ENCODE results near the gene ASB2. TPM values are rescaled to one million over a fixed set of nuclear protein-coding genes. Genes with fewer than 3 reads are reported as not detected.

ASB2 gene
- total and polyA plus RNA-seq, 2 of the 13 experiments (the other 11 are each of a cell fraction or from before 2014, with no cell fraction given), result 0.82 to 4.1 TPM

- TF ChIP-seq SALL1 (CRISPR knock-in tag; IDR thresholded peaks at IDR 0.05) (no peak), ZNF790 (CRISPR knock-in tag; IDR thresholded peaks at IDR 0.05; ENCODE audit: borderline replicate concordance) (no peak), ZNF230 (CRISPR knock-in tag; IDR thresholded peaks at IDR 0.05) (no peak), RNF219 (CRISPR knock-in tag; IDR thresholded peaks at IDR 0.05) (no peak)
These were observed 38.9 kb upstream of the ASB2 start (continued) for GRCh38 chr14:94015223-94015622.

DNA sequence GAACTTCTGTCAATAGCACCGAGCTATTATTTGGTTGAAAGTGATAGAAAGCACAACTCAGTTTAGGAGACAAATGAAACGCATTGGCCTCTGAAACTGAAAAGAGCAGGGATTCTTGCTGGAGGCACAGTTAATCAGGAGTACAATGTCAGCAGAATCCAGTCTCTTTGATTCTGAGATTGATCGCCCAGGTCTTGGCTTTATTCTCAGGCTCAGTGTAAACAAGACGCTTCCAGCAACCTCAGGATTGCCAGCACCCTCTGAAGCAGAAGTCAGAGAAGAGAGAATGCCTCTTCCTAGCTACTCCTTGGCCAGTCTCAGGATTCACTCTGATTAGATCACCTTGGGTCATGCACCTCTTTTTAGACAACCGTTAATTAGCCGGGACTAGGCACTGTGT, 38.0 kb upstream of the ASB2 start:
- H3K79me2 ChIP-seq (ENCODE audit: insufficient read depth, low read length), result no peaks in the 10 kb centered on the region
- H3K9me3 ChIP-seq (ENCODE audit: low read length), result no peaks in the 10 kb centered on the region
- H3K9ac ChIP-seq (ENCODE audit: insufficient read depth, low read depth, low read length), result no peak overlapping the region
- 45% methylated on average over 6 of the region's 6 CpGs for WGBS (ENCODE audit: low lambda C conversion rate)
- H4K20me1 ChIP-seq (ENCODE audit: insufficient read depth, low read length), result no peaks in the 10 kb centered on the region
- H3K36me3 ChIP-seq (replicated peaks in 1 of 2; ENCODE audit: control insufficient read depth in 1 of 2, insufficient read depth in 2 of 2, low read length in 2 of 2), result no peaks in the 10 kb centered on the region
- POLR2A ChIA-PET, result no interaction called here
- peaks cover 7 to 27% of the 10 kb centered on the region in 2 experiments; a peak in 4 of 5 replicates for H3K27me3 ChIP-seq (ENCODE audit: control insufficient read depth in 1 of 2, insufficient read depth in 2 of 2, low read length in 2 of 2)
- TF ChIP-seq ISL2 (CRISPR knock-in tag; IDR thresholded peaks at IDR 0.05), result no peak
- TF ChIP-seq, protein P1, sequence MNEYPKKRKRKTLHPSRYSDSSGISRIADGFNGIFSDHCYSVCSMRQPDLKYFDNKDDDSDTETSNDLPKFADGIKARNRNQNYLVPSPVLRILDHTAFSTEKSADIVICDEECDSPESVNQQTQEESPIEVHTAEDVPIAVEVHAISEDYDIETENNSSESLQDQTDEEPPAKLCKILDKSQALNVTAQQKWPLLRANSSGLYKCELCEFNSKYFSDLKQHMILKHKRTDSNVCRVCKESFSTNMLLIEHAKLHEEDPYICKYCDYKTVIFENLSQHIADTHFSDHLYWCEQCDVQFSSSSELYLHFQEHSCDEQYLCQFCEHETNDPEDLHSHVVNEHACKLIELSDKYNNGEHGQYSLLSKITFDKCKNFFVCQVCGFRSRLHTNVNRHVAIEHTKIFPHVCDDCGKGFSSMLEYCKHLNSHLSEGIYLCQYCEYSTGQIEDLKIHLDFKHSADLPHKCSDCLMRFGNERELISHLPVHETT (CRISPR knock-in tag; conservative IDR thresholded peaks at IDR 0.05), result no peak
- TF ChIP-seq, protein P2, sequence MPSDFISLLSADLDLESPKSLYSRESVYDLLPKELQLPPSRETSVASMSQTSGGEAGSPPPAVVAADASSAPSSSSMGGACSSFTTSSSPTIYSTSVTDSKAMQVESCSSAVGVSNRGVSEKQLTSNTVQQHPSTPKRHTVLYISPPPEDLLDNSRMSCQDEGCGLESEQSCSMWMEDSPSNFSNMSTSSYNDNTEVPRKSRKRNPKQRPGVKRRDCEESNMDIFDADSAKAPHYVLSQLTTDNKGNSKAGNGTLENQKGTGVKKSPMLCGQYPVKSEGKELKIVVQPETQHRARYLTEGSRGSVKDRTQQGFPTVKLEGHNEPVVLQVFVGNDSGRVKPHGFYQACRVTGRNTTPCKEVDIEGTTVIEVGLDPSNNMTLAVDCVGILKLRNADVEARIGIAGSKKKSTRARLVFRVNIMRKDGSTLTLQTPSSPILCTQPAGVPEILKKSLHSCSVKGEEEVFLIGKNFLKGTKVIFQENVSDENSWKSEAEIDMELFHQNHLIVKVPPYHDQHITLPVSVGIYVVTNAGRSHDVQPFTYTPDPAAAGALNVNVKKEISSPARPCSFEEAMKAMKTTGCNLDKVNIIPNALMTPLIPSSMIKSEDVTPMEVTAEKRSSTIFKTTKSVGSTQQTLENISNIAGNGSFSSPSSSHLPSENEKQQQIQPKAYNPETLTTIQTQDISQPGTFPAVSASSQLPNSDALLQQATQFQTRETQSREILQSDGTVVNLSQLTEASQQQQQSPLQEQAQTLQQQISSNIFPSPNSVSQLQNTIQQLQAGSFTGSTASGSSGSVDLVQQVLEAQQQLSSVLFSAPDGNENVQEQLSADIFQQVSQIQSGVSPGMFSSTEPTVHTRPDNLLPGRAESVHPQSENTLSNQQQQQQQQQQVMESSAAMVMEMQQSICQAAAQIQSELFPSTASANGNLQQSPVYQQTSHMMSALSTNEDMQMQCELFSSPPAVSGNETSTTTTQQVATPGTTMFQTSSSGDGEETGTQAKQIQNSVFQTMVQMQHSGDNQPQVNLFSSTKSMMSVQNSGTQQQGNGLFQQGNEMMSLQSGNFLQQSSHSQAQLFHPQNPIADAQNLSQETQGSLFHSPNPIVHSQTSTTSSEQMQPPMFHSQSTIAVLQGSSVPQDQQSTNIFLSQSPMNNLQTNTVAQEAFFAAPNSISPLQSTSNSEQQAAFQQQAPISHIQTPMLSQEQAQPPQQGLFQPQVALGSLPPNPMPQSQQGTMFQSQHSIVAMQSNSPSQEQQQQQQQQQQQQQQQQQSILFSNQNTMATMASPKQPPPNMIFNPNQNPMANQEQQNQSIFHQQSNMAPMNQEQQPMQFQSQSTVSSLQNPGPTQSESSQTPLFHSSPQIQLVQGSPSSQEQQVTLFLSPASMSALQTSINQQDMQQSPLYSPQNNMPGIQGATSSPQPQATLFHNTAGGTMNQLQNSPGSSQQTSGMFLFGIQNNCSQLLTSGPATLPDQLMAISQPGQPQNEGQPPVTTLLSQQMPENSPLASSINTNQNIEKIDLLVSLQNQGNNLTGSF (CRISPR knock-in tag; IDR thresholded peaks at IDR 0.05), result no peak
- H3K4me2 ChIP-seq (ENCODE audit: low read depth, low read length), result no peak overlapping the region
- H3K27ac ChIP-seq (ENCODE audit: extremely low read length, insufficient read depth, low read length), result no peak overlapping the region
- in situ Hi-C loops (cut with HindIII; ENCODE audit: extremely low pct_ligation_motif_present, low pct_unique_long_range_greater_than_20kb), result no loop called here
- CTCF ChIA-PET (ENCODE audit: low intra/inter-chr PET ratio, low total read pairs), result no interaction called here
- H3K4me1 ChIP-seq (ENCODE audit: insufficient read depth, low read length), result peaks cover 27% of the 10 kb centered on the region
- H2AFZ ChIP-seq (ENCODE audit: low read length), result no peak overlapping the region
- FAIRE-seq (no peak), DNase-seq (ENCODE audit: low spot score) (no peak), ATAC-seq (no peak)
- BruUV-seq (replicated peaks), result no TSS peak
- H3K4me3 ChIP-seq (replicated peaks in 1 of 3; ENCODE audit: insufficient read depth in 1 of 3, low read depth in 2 of 3, low read length in 3 of 3), result no peak overlapping the region
- intact Hi-C loops (cut with micrococcal nuclease; ENCODE audit: unreplicated experiment), result no loop called here
